Gastroesophageal sphincter (tissue), 4 donors: ENCODE results near the gene ALKBH3. TPM values are rescaled to one million over a fixed set of nuclear protein-coding genes. Genes with fewer than 3 reads are reported as not detected.

ENCODE experiments used
- ATAC-seq: fragments of 150-250 bp; one replicate; pipeline ENCODE4 v1.9.1; 2016; ENCODE audit warnings: mild to moderate bottlenecking, moderate library complexity
- H3K27ac ChIP-seq, 4 donors: fragments of 200-600 bp; sonication (generic) in 3 of 4; 1 replicate in 3 of 4; 2 replicates in 1 of 4; pipeline ENCODE4 v1.5.1; 2016 to 2019
- H3K27me3 ChIP-seq: fragments of 200-600 bp; sonication (generic); one replicate; pipeline ENCODE4 v1.5.1; 2019
- H3K36me3 ChIP-seq, 2 donors: fragments of 200-600 bp; sonication (generic); one replicate each; pipeline ENCODE4 v1.5.1; 2019; ENCODE audit warnings: control low read depth in 1 of 2
- H3K4me1 ChIP-seq, 3 donors: fragments of 200-600 bp; sonication (generic); 1 replicate in 2 of 3; 2 replicates in 1 of 3; pipeline ENCODE4 v1.5.1; 2016 to 2019; ENCODE audit warnings: control low read depth in 2 of 3
- H3K4me3 ChIP-seq, 2 donors: fragments of 200-600 bp; sonication (generic); one replicate each; pipeline ENCODE4 v1.5.1; 2019; ENCODE audit warnings: mild to moderate bottlenecking in 1 of 2, moderate library complexity in 1 of 2
- H3K9me3 ChIP-seq, 3 donors: fragments of 200-600 bp; sonication (generic); one replicate each; pipeline ENCODE4 v1.5.1; 2017 to 2019; ENCODE audit warnings: control low read depth in 2 of 3
- CTCF ChIP-seq, 4 experiments: fragments of 200-600 bp in 2 of 4; fragments of 450-650 bp in 2 of 4; sonication (generic) in 1 of 4; IDR thresholded peaks; one replicate each; pipeline ENCODE4 v1.5.1; 2017 to 2019; ENCODE audit warnings: antibody characterized with exemption in 4 of 4, mild to moderate bottlenecking in 2 of 4, moderate library complexity in 2 of 4
- EP300 ChIP-seq: sonication (generic); formaldehyde crosslinking; IDR thresholded peaks from one replicate; pipeline ENCODE4 v1.6.1; 2017; ENCODE audit warnings: antibody characterized with exemption, mild to moderate bottlenecking
- POLR2A ChIP-seq, 2 donors: fragments of 450-650 bp; IDR thresholded peaks; one replicate each; pipeline ENCODE4 v1.6.1; 2017; ENCODE audit warnings: antibody characterized with exemption in 2 of 2, mild to moderate bottlenecking in 2 of 2, moderate library complexity in 1 of 2
- POLR2AphosphoS5 ChIP-seq: sonication (generic); formaldehyde crosslinking; IDR thresholded peaks from one replicate; pipeline ENCODE4 v1.6.1; 2017; ENCODE audit warnings: antibody characterized with exemption
- WGBS, 2 donors: methylation state at CpG; one replicate each; pipeline ENCODE4 v1.1.5; 2018; ENCODE audit warnings: low coverage in 1 of 2; 5-methylcytosine and 5-hydroxymethylcytosine counted together
- total RNA-seq, 4 donors: library from RNA; depleted of rRNA; stranded (reverse); fragments of >200 nt; gene quantifications; one replicate each; pipeline ENCODE4 v1.1.0, GENCODE V29; 2016

ALKBH3 gene
- total RNA-seq, 4 donors from 2014 or later = 24.0 to 41.3 (median 37.1) TPM

- H3K4me1 ChIP-seq = peaks cover 0 to 8% (median 0%) of the 10 kb centered on the region in 3 donors
- no peaks in the 10 kb centered on the region for H3K9me3 ChIP-seq
- no peak for TF ChIP-seq POLR2AphosphoS5
- TF ChIP-seq EP300 = no peak
- no peak for TF ChIP-seq POLR2A (IDR thresholded peaks at IDR 0.05)
- no peak for TF ChIP-seq CTCF (IDR thresholded peaks at IDR 0.05)
- H3K4me3 ChIP-seq = no peak overlapping the region
- no peaks in the 10 kb centered on the region for H3K27me3 ChIP-seq
- 74% methylated on average over 5 of the region's 13 CpGs; no CpG with 5 or more reads in 1 of the 2 donors for WGBS, 2 donors
- ATAC-seq = no peak
- no peak overlapping the region for H3K27ac ChIP-seq
- peaks cover 4 to 92% of the 10 kb centered on the region in 2 donors for H3K36me3 ChIP-seq
Observed at GRCh38 chr11:43899094-43899493, 18.5 kb downstream of the ALKBH3 start.

- Histone ChIP-seq H3K4me3 (no peak overlapping the region), H3K4me1 (peaks cover 0 to 24% (median 5%) of the 10 kb centered on the region in 3 donors), H3K27ac (no peak overlapping the region), H3K27me3 (no peaks in the 10 kb centered on the region), H3K9me3 (no peaks in the 10 kb centered on the region), H3K36me3 (peaks cover 4 to 69% of the 10 kb centered on the region in 2 donors)
- no peak for ATAC-seq
- TF ChIP-seq CTCF (IDR thresholded peaks at IDR 0.05) (no peak), POLR2AphosphoS5 (no peak), POLR2A (IDR thresholded peaks at IDR 0.05) (no peak), EP300 (no peak)
- 87 to 89% methylated on average over 2 to 4 of the region's 4 CpGs for WGBS, 2 donors
Observed at GRCh38 chr11:43901551-43901950, 20.9 kb downstream of the ALKBH3 start.

GRCh38 chr11:43903078-43903477 lies 22.4 kb downstream of the ALKBH3 start:
- 89 to 100% methylated on average over 2 of the region's 2 CpGs for WGBS, 2 donors
- no peak overlapping the region for H3K27ac ChIP-seq
- no peaks in the 10 kb centered on the region for H3K9me3 ChIP-seq
- H3K27me3 ChIP-seq = no peaks in the 10 kb centered on the region
- TF ChIP-seq POLR2AphosphoS5 (no peak), POLR2A (IDR thresholded peaks at IDR 0.05) (no peak), EP300 (no peak), CTCF (IDR thresholded peaks at IDR 0.05) (no peak)
- ATAC-seq = no peak
- H3K4me1 ChIP-seq = peaks cover 0 to 24% (median 5%) of the 10 kb centered on the region in 3 donors
- H3K4me3 ChIP-seq = no peak overlapping the region
- H3K36me3 ChIP-seq = peaks cover 4 to 58% of the 10 kb centered on the region in 2 donors

- WGBS, 2 donors = 86 to 100% methylated on average over 4 of the region's 4 CpGs
- ATAC-seq = no peak
- H3K27ac ChIP-seq = no peak overlapping the region
Observed at GRCh38 chr11:43903969-43904368, 23.3 kb downstream of the ALKBH3 start.

More at GRCh38 chr11:43903969-43904368, 23.3 kb downstream of the ALKBH3 start:
- Histone ChIP-seq H3K27me3 (no peaks in the 10 kb centered on the region), H3K9me3 (no peaks in the 10 kb centered on the region), H3K4me3 (no peak overlapping the region), H3K4me1 (peaks cover 0 to 24% (median 5%) of the 10 kb centered on the region in 3 donors), H3K36me3 (peaks cover 4 to 57% of the 10 kb centered on the region in 2 donors)
- no peak for TF ChIP-seq POLR2A (IDR thresholded peaks at IDR 0.05)
- no peak for TF ChIP-seq CTCF (IDR thresholded peaks at IDR 0.05)
- TF ChIP-seq POLR2AphosphoS5 = no peak
- TF ChIP-seq EP300 = no peak
